ENCODE data around the gene ADAMTS7. TPM values are rescaled to one million over a fixed set of nuclear protein-coding genes. Genes with fewer than 3 reads are reported as not detected.
"Not testable (repeated sequence)": the region's sequence is repeated elsewhere in the genome, so short reads cannot be mapped to it uniquely, and the experiment has no call there.

ADAMTS7 gene
- total RNA-seq, 1 experiment from 2014 or later = 23.1 TPM

DNA sequence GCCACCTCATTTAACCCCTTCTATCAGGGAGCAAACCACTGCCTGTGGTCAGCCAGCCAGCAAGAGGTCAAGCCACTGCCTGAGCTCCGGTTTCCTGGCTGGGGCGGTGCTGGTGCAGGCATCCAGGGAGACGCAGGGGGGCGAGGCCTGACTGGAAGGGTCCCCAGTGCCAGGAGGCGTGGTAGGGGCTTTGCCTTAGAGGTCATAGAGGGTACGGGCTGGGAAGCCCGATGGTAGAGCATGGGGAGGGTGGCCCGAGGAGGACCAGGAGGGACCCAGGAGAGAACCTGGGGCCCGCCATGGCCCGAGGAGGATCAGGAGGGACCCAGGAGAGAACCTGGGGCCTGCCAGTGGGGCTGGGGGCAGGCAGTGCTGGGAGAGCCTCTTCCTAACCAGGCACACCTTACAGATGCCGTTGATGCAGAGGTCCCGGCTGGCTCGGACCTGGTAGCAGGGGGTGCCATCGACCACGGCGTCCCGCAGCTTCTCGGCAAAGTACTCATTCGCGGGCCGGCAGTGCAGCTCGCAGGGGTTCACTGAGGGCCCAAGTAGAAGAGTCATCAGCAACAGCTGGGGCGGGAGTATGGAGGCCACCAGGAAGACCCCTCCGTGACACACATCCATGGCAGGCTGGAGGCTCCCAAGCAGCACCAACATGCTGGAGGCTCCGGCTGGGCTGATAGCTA is 37.4 kb downstream of the ADAMTS7 start:
- H4K8ac ChIP-seq (replicated peaks; ENCODE audit: insufficient read length, low read depth, low read length); H4K5ac ChIP-seq (ENCODE audit: insufficient read length, low read depth, low read length); H3K9me3 Mint-ChIP-seq; H3K4ac ChIP-seq (ENCODE audit: low read depth, low read length); DNase-seq; H2BK15ac ChIP-seq (ENCODE audit: low read depth, low read length); H3K79me2 ChIP-seq (ENCODE audit: insufficient read depth, low read length); H2BK5ac ChIP-seq (ENCODE audit: insufficient read length, low read length); H3K23me2 ChIP-seq (ENCODE audit: insufficient read length, low read depth, low read length, poor library complexity, severe bottlenecking); H3K79me1 ChIP-seq (ENCODE audit: insufficient read depth, low read depth, low read length, poor library complexity, severe bottlenecking); H3K27me3 ChIP-seq (ENCODE audit: insufficient read depth, low read length); H3K27ac Mint-ChIP-seq; H3K23ac ChIP-seq (ENCODE audit: insufficient read length, low read depth, low read length); H3T11ph ChIP-seq (ENCODE audit: low read length); H2BK12ac ChIP-seq (ENCODE audit: insufficient read length, low read depth, low read length); H3K14ac ChIP-seq (ENCODE audit: insufficient read depth, low read length); H3K4me1 ChIP-seq (ENCODE audit: insufficient read depth, low read length); H3K56ac ChIP-seq (ENCODE audit: insufficient read length, low read depth, low read length); H3K27ac ChIP-seq (ENCODE audit: insufficient read length, low read depth, low read length); H2BK20ac ChIP-seq (ENCODE audit: low read depth, low read length, poor library complexity, severe bottlenecking); H2AK5ac ChIP-seq (ENCODE audit: insufficient read length, low read length); H2AFZ ChIP-seq (ENCODE audit: low read length); H3K4me1 Mint-ChIP-seq; H3K18ac ChIP-seq (ENCODE audit: insufficient read length, low read depth, low read length); H3K27me3 Mint-ChIP-seq (ENCODE audit: low read depth); H4K20me1 ChIP-seq (ENCODE audit: control insufficient read depth, insufficient read depth, insufficient read length); H3K4me2 ChIP-seq (ENCODE audit: insufficient read depth, insufficient read length, low read length); H3K4me3 Mint-ChIP-seq; H4K91ac ChIP-seq (ENCODE audit: insufficient read length, low read depth, low read length); H2BK120ac ChIP-seq (ENCODE audit: low read depth, low read length, poor library complexity, severe bottlenecking); H3K9ac ChIP-seq (ENCODE audit: extremely low read depth, insufficient read length, low read length); H3K9me3 ChIP-seq (ENCODE audit: control insufficient read depth, low read depth, low read length): not testable (repeated sequence)
- H3K36me3 Mint-ChIP-seq (ENCODE audit: insufficient read depth in 1 of 3, low read depth in 3 of 3) = peaks cover 0 to 10% (median 4%) of the 10 kb centered on the region in 3 experiments; a peak in 5 of 7 replicates
- no CpG with 5 or more reads among the region's 25 CpGs for WGBS (ENCODE audit: extremely low coverage, insufficient read length, low lambda C conversion rate)
